ENCODE data around the gene JARID2. TPM values are rescaled to one million over a fixed set of nuclear protein-coding genes. Genes with fewer than 3 reads are reported as not detected.

JARID2 gene
- total and polyA plus RNA-seq, 10 of the 15 experiments (the other 5 are each of a cell fraction or from before 2014, with no cell fraction given) = 4.2 to 21.6 (median 11.7) TPM

GRCh38 chr6:15538106-15538505 is 292.2 kb downstream of the JARID2 start:
- WGBS (ENCODE audit: insufficient coverage, insufficient replicate concordance, low lambda C conversion rate, missing lambda C conversion rate) = 96% methylated on average over 5 of the region's 5 CpGs
- H3K4me1 ChIP-seq (ENCODE audit: control insufficient read depth, insufficient read depth, low read length) = no peaks in the 10 kb centered on the region
- CTCF ChIA-PET = interaction anchor here (0.7 to 1.0 kb wide), 2 partner anchors 49 to 86 kb away, joined by 3 read pairs; no protein-coding TSS in a partner anchor
- intact Hi-C loops (cut with micrococcal nuclease; ENCODE audit: unreplicated experiment) = no loop called here
- SMC1A ChIA-PET (ENCODE audit: uncharacterized antibody, unreplicated experiment) = no interaction called here
- RAD21 ChIA-PET (ENCODE audit: unreplicated experiment) = no interaction called here
- no peak overlapping the region for H3K4me2 ChIP-seq (ENCODE audit: control insufficient read depth, insufficient read depth)
- H2AFZ ChIP-seq (ENCODE audit: control insufficient read depth, low read depth, low read length) = no peak overlapping the region
- H3K79me2 ChIP-seq (ENCODE audit: control insufficient read depth, insufficient read depth, low read length) = no peaks in the 10 kb centered on the region
- H3K9me3 ChIP-seq (replicated peaks; ENCODE audit: control insufficient read depth, insufficient read depth, low read length) = no peaks in the 10 kb centered on the region; the same call in 2 of the 3 replicates
- ATAC-seq = no peak
- H3K9ac ChIP-seq (ENCODE audit: control insufficient read depth, insufficient read depth, low read length) = no peak overlapping the region
- POLR2A ChIA-PET = no interaction called here
- no peak for FAIRE-seq
- H4K20me1 ChIP-seq (ENCODE audit: control insufficient read depth, insufficient read depth) = no peaks in the 10 kb centered on the region
- H3K36me3 ChIP-seq (ENCODE audit: control insufficient read depth in 2 of 2, insufficient read depth in 2 of 2, low read length in 1 of 2) = peaks cover 0 to 3% of the 10 kb centered on the region in 2 experiments; a peak in 2 of 4 replicates
- H3K4me3 ChIP-seq = no peak overlapping the region
- H3K27ac ChIP-seq (ENCODE audit: control insufficient read depth, insufficient read depth) = no peak overlapping the region
- in situ Hi-C loops (cut with MboI) = no loop called here
- no TSS peak for BruUV-seq (replicated peaks)
- no peak for DNase-seq (ENCODE audit: low read depth, low spot score)
- no peak for TF ChIP-seq TARDBP (IDR thresholded peaks at IDR 0.05; ENCODE audit: borderline replicate concordance)
- TF ChIP-seq NR2C1 (IDR thresholded peaks at IDR 0.05) = no peak
- TF ChIP-seq KAT2A (conservative IDR thresholded peaks at IDR 0.05; ENCODE audit: control insufficient read depth, low read depth, low read length) = no peak
- no peak for TF ChIP-seq BHLHE40 (IDR thresholded peaks at IDR 0.05; ENCODE audit: borderline replicate concordance in 1 of 2, low read depth in 2 of 2, low read length in 1 of 2)
- TF ChIP-seq ZSCAN29 (IDR thresholded peaks at IDR 0.05) = no peak
- TF ChIP-seq, protein P1, sequence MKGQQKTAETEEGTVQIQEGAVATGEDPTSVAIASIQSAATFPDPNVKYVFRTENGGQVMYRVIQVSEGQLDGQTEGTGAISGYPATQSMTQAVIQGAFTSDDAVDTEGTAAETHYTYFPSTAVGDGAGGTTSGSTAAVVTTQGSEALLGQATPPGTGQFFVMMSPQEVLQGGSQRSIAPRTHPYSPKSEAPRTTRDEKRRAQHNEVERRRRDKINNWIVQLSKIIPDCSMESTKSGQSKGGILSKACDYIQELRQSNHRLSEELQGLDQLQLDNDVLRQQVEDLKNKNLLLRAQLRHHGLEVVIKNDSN (IDR thresholded peaks at IDR 0.05; ENCODE audit: borderline replicate concordance, extremely low read length, insufficient read depth, low read depth, low read length) = no peak
- no peak for TF ChIP-seq IKZF1 (conservative IDR thresholded peaks at IDR 0.05)
- TF ChIP-seq ZNF384 (IDR thresholded peaks at IDR 0.05; ENCODE audit: borderline replicate concordance, low read depth, low read length) = no peak
- no peak for TF ChIP-seq CBX5 (IDR thresholded peaks at IDR 0.05; ENCODE audit: low read depth)
- TF ChIP-seq RELA (IDR thresholded peaks at IDR 0.05; ENCODE audit: borderline replicate concordance, partially characterized antibody) = no peak
- no peak for TF ChIP-seq TAF1 (IDR thresholded peaks at IDR 0.05; ENCODE audit: borderline replicate concordance, low read depth, low read length)
- TF ChIP-seq POLR2A (IDR thresholded peaks at IDR 0.05; ENCODE audit: low read depth, low read length) = no peak
- TF ChIP-seq, protein P2, sequence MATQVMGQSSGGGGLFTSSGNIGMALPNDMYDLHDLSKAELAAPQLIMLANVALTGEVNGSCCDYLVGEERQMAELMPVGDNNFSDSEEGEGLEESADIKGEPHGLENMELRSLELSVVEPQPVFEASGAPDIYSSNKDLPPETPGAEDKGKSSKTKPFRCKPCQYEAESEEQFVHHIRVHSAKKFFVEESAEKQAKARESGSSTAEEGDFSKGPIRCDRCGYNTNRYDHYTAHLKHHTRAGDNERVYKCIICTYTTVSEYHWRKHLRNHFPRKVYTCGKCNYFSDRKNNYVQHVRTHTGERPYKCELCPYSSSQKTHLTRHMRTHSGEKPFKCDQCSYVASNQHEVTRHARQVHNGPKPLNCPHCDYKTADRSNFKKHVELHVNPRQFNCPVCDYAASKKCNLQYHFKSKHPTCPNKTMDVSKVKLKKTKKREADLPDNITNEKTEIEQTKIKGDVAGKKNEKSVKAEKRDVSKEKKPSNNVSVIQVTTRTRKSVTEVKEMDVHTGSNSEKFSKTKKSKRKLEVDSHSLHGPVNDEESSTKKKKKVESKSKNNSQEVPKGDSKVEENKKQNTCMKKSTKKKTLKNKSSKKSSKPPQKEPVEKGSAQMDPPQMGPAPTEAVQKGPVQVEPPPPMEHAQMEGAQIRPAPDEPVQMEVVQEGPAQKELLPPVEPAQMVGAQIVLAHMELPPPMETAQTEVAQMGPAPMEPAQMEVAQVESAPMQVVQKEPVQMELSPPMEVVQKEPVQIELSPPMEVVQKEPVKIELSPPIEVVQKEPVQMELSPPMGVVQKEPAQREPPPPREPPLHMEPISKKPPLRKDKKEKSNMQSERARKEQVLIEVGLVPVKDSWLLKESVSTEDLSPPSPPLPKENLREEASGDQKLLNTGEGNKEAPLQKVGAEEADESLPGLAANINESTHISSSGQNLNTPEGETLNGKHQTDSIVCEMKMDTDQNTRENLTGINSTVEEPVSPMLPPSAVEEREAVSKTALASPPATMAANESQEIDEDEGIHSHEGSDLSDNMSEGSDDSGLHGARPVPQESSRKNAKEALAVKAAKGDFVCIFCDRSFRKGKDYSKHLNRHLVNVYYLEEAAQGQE (IDR thresholded peaks at IDR 0.05; ENCODE audit: low read depth, low read length) = no peak
- no peak for TF ChIP-seq HDAC6 (IDR thresholded peaks at IDR 0.05; ENCODE audit: unreplicated experiment)
- no peak for TF ChIP-seq SUPT20H (IDR thresholded peaks at IDR 0.05; ENCODE audit: borderline replicate concordance, control insufficient read depth, low read depth, low read length)
- no peak for TF ChIP-seq NFYA (IDR thresholded peaks at IDR 0.05; ENCODE audit: borderline replicate concordance, low read depth, low read length)
- no peak for TF ChIP-seq STAT1 (conservative IDR thresholded peaks at IDR 0.05)
- no peaks in the 10 kb centered on the region for H3K27me3 ChIP-seq (replicated peaks in 1 of 2; ENCODE audit: control insufficient read depth in 2 of 2, insufficient read depth in 2 of 2, low read length in 1 of 2)
